HG02642 (cell line): ENCODE data around the gene PCSK1N.
"Not testable (repeated sequence)": the region's sequence is repeated elsewhere in the genome, so short reads cannot be mapped to it uniquely, and the experiment has no call there.

Experiments used
- ATAC-seq: cut with Tn5 transposase; IDR thresholded peaks from one replicate; pipeline ENCODE4 v1.9.1; 2021; ENCODE audit warnings: mild to moderate bottlenecking; ENCODE audit not compliant: unreplicated experiment, poor library complexity

Gene PCSK1N

GRCh38 chrX:48826135-48826875 lies 9.1 kb downstream of the PCSK1N start, which contains the start of gene ERAS:
ERAS (plus strand) TSS chrX:48826513; CDS start chrX:48829124, 2,611 bp downstream.
- no peak for ATAC-seq

GRCh38 chrX:48824066-48824465 lies 11.3 kb downstream of the PCSK1N start:
- no peak for ATAC-seq

DNA sequence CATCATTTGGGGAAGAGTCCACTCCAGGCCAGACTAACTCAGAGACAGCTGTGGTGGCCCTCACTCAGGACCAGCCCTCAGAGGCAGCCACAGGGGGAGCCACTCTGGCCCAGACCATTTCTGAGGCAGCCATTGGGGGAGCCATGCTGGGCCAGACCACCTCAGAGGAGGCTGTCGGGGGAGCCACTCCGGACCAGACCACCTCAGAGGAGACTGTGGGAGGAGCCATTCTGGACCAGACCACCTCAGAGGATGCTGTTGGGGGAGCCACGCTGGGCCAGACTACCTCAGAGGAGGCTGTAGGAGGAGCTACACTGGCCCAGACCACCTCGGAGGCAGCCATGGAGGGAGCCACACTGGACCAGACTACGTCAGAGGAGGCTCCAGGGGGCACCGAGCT lies 12.4 kb downstream of the PCSK1N start:
- ATAC-seq, result no peak

DNA sequence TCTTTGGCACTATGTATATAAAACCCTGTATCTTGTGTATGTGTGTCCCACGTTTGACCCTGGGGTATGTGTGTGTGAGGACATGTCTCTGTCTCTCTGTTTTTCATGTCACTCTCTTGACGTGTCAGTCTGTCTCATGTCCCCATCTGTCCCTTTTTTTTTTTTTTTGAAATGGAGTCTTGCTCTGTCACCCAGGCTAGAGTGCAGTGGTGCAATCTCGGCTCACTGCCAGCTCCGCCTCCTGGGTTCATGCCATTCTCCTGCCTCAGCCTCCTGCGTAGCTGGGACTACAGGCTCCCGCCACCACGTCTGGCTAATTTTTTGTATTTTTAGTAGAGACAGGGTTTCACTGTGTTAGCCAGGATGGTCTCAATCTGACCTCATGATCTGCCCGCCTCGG lies 16.0 kb downstream of the PCSK1N start:
- not testable (repeated sequence) for ATAC-seq

GRCh38 chrX:48818866-48819265 lies 16.5 kb downstream of the PCSK1N start:
- ATAC-seq, result no peak

GRCh38 chrX:48818098-48818497 lies 17.3 kb downstream of the PCSK1N start:
- no peak for ATAC-seq

DNA sequence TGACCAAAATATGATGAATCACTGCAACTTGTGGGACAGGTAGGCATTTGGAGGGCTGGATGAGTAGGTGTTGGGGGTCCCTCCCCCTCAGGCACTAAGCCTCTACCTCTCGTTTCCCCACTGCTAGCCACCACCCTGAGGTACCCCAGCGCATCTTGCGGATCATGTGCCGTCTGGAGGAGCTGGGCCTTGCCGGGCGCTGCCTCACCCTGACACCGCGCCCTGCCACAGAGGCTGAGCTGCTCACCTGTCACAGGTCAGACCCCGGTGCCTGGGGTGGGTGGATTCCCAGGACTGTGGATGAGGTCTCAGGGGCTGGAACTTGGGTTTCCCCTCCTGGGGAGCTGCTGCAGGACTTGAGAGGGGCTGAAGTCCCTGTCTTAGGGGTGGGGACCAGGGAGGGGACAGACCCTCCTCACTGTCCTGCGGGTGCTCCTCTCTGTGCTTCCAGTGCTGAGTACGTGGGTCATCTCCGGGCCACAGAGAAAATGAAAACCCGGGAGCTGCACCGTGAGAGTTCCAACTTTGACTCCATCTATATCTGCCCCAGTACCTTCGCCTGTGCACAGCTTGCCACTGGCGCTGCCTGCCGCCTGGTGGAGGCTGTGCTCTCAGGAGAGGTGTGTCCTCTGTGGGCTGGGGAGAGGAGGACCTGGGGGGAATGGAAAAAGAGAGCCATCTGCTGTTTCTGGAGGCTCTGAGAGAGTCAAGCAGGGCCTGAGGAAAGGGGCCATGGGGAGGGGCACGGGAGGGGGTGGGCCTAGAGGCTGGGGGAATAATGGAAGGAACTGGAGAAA lies 19.2 kb downstream of the PCSK1N start:
- ATAC-seq, result no peak

DNA sequence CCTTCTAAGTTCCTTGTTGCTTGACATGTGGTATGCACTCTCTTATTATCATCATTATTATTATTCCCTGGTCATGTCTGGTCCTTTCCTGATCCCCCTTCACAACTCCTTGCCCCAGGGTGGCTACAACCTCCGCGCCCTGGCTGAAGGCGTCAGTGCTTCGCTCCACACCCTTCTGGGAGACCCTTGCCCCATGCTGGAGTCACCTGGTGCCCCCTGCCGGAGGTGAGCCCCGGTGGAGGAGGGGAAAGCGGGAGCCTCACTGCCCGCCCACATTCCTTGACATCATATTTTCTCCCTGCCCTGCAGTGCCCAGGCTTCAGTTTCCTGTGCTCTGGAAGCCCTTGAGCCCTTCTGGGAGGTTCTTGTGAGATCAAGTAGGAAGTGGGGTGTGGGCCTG lies 20.1 kb downstream of the PCSK1N start:
- ATAC-seq, result no peak

- ATAC-seq, result no peak
Measured at GRCh38 chrX:48814722-48815121, 20.7 kb downstream of the PCSK1N start.

DNA sequence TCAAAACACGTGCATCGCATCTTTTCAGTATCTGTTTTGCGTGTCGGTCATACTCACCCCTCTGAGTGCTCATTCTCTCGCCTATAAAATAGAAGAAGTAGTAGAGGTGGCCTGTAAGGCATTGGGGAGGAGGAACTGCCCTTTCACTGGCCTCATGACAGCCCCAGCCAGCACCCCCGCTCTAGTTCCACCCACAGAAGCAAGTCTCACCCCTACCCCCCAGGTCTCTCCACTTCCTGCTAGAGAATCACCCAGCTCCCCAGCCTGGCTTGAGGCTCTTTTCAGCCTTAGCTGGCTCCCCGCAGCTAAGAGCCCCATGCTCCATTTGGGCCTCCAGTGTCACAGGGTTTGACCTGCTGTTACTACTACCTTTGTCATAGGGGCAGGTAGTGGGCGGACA lies 21.8 kb downstream of the PCSK1N start:
- no peak for ATAC-seq

DNA sequence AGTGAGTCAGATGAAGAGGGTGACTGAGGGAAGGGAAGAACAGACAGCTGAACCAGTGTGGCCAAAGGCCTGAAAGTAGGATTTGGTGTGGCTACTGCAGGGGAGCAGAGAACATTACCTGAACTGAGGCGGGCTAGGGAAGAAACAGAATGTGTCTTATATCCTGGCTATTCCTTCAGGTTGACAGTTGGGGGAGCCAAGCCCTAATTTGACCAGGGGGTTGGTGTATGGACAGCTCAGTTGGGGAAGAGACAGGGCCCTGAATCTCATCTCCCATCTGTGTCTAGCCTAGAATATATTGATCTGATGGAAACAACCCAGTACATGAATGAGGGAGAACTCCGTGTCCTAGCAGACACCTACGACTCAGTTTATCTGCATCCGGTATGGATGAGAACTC lies 29.3 kb downstream of the PCSK1N start:
- no peak for ATAC-seq

DNA sequence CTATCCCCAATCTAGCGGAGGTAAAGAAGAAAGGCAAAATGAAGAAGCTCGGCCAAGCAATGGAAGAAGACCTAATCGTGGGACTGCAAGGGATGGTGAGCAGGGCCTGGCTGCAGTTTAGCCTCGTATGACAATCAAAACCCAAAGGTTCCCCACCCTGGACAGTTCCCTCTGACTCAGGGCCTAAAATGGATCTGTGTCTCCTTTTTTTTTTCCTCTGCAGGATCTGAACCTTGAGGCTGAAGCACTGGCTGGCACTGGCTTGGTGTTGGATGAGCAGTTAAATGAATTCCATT lies 32.6 kb downstream of the PCSK1N start:
- ATAC-seq, result no peak

- ATAC-seq, result peak; percentile 47
Measured at GRCh38 chrX:48802089-48802904, 33.1 kb downstream of the PCSK1N start.

DNA sequence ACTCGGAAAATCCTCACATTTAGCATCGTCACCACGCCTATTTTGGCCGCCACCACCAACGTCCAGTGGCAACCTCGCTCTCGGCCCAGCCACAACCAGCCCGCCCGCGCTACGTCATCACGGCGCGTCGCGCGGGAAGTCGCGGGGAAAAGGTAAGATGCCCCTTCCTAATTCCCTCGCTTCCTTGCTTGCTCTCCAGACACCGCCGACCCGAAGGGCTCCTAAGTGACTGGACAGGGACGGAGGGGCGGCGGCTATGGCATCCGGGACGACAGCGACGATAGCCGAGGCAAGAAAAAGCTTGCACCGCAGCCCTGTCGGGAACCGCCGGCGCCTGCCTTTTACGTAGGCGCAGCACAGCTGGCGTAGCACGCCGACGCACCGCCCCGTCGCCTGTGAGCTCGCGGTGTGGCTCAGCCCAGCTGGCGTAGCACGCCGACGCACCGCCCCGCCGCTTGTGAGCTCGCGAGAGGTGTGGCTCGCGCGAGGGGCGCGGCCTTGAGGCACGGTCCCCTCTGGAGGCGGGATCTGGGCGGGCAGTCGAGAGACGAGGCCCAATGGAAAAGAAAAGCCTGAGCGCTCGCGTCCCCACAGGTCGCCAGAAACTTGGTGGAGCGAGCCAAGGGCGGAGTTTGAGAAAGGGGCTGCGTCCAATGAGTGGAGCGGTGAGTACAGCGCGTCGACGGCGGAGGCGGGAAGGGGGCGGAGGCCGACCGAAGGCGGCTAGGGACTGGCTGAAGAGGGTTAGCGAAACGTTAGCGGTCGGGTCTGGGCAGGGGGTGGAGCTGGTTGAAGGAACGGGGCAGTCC lies 33.9 kb downstream of the PCSK1N start, which contains the start of gene HDAC6:
HDAC6 (plus strand) TSS at position 788 of the 809 bp plus-strand sequence. CDS start 626 bp downstream, outside the sequence.
- ATAC-seq, result peak; percentile 85

- no peak for ATAC-seq
Measured at GRCh38 chrX:48800574-48801279, 34.7 kb downstream of the PCSK1N start.

- ATAC-seq, result no peak
Measured at GRCh38 chrX:48798318-48798717, 37.1 kb downstream of the PCSK1N start.

DNA sequence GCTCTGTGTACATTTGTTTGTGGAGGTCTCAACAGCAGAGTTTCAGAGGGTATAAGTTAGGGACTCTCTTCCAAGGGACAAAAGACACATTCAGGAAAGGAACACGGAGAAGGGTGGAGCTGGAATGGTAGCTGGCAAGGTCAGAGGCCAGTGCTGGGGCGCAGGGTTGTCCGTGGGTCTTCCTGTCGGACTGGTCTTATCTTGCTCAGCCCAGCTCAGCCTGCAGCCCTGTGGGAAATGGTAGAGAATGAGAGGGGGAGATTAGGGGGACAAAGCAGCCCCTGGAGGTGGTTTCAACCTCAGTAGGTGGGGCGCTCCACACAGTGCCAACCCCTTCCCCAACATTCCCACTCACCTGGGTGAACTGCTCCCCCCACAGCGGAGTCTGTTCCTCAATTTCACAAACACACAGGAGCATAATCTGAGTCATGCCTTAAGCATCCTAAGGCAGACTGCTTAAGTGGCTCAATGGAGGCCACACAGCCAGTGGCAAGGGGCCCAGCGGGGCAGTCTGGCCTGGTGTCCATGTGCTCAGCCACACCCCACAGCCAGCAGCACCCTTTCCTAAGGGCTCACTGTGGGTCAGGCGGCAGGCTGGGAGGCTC lies 40.4 kb downstream of the PCSK1N start:
- no peak for ATAC-seq

- no peak for ATAC-seq
Measured at GRCh38 chrX:48794340-48794910, 41.0 kb downstream of the PCSK1N start.

GRCh38 chrX:48793935-48794334 lies 41.5 kb downstream of the PCSK1N start:
- ATAC-seq, result no peak
